PC-3 (cell line): ENCODE data around the gene EIF4E1B.

Experiments
- CTCF ChIP-seq: fragments of 300-600 bp; sonication (generic); conservative IDR thresholded peaks from 2 replicates; pipeline ENCODE4 v1.5.1; 2017; ENCODE audit warnings: antibody characterized with exemption, low read depth, mild to moderate bottlenecking, low read length
- EZH2 ChIP-seq: fragments of 300-600 bp; sonication (generic); IDR thresholded peaks from one replicate; pipeline ENCODE4 v1.6.1; 2017; ENCODE audit warnings: antibody characterized with exemption, mild to moderate bottlenecking, low read length; ENCODE audit not compliant: unreplicated experiment

- TF ChIP-seq CTCF: no peak
- TF ChIP-seq EZH2: no peak
Measured at GRCh38 chr5:176618783-176619182, 11.7 kb upstream of the EIF4E1B start.
